GM12873 (cell line): ENCODE results near the gene EPHB4.

ENCODE experiments used
- TF ChIP-seq, protein P1 (sequence below): IDR thresholded peaks from 2 replicates; pipeline ENCODE4 v1.5.1; 2012; ENCODE audit warnings: low read depth, mild to moderate bottlenecking, moderate library complexity, low read length, control low read depth; ENCODE audit not compliant: insufficient read depth; ENCODE audit errors: missing control alignments

The EPHB4 gene

DNA sequence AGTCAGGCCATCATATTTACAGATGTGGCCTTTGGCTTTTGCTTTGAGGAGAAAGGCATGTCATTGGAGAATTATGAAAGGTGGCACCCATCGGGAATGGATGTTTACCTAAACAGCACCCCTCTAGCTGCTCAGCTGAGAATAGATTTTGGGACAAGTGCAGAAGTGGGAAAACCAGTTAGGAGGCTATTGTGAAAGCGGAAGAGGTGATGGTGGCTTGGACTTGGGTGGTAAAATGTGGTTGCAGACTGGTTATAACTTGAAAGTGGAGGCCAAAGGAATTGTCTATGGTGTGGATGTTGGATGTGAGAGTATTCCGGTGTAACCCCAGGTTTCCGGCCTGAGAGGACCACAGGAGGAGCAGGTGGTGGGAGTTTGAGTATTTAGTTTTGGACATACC lies 20.0 kb upstream of the EPHB4 start:
- TF ChIP-seq, protein P1, sequence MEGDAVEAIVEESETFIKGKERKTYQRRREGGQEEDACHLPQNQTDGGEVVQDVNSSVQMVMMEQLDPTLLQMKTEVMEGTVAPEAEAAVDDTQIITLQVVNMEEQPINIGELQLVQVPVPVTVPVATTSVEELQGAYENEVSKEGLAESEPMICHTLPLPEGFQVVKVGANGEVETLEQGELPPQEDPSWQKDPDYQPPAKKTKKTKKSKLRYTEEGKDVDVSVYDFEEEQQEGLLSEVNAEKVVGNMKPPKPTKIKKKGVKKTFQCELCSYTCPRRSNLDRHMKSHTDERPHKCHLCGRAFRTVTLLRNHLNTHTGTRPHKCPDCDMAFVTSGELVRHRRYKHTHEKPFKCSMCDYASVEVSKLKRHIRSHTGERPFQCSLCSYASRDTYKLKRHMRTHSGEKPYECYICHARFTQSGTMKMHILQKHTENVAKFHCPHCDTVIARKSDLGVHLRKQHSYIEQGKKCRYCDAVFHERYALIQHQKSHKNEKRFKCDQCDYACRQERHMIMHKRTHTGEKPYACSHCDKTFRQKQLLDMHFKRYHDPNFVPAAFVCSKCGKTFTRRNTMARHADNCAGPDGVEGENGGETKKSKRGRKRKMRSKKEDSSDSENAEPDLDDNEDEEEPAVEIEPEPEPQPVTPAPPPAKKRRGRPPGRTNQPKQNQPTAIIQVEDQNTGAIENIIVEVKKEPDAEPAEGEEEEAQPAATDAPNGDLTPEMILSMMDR, result no peak

DNA sequence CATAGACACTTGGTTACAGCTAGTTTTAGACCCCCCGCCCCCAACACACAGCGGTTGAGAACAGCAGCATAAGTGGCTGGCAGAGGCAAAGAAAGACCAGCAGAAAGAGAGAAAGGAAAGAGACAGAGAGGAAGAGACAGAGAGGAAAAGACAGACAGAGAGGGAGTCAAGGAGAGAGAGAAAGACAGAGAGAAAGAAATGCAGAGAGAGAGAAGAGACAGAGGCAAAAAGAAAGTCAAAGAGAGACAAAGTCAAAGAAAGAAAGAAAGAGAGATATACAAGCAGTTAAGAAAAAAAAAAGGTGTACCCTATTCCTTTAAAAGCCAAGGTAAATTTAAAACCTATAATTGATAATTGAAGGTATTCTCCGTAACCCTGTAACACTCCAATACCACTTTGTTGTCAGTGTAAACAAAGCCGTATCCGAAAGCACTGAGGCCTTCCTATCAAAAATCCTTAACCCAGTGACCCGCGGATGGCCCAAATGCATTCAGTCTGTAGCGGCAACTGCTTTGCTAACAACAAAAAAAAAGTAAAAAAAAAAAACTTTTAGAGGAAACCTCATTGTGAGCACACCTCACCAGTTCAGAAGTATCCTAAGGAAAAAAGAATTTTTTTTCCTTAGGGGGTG lies 13.3 kb upstream of the EPHB4 start:
- TF ChIP-seq, protein P1, result no peak

DNA sequence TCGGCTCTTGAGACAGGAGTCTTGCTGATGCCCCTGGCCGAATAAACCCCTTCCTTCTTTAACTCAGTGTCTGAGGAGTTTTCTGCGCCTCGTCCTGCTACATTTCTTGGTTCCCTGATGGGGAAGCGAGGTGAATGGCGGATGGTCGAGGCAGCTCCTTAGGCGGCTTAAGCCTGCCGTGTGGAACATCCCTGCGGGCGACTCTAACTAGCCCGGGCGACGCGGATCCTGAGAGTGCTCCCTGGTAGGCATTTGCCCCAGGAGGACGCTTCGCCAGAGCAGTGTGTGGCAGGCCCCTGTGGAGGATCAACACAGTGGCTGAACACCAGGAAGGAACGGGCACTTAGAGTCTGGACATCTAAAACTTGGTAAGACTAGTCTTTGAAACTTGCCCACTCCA lies 12.0 kb upstream of the EPHB4 start:
- TF ChIP-seq, protein P1, result no peak

DNA sequence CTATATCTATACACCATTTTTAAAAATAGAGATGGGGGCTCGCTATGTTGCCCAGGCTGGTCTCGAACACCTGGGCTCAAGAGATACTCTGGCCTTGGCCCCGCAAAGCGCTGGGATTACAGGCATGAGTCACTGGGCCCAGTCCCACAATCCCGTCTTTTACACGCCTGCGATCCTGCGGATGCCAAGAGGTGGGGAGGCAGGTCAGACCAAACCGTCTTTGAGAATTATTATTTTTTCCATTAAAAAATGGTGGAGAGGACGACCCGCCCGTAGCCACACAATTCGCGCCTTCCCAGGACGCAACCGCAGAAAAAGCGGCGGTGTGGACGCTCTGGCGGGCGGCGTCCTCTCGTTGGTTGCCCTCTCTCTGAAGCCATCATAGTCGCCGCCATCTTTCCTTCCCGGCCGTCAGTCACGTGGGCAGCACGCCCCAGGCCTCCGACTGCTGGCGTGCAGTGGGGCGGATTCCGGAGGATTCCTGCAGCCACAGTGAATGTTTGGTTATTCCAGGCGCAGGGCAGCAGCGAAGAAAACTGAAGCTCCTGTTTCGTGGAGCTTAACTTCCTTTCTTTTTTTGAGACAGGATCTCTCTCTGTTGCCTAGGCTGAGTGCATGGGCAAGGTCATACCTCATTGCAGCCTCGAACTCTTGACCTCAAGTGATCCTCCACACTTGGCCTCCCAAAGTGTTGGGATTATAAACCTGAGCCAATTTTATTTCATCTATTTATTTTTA lies 9.9 kb upstream of the EPHB4 start:
- TF ChIP-seq, protein P1, result no peak

DNA sequence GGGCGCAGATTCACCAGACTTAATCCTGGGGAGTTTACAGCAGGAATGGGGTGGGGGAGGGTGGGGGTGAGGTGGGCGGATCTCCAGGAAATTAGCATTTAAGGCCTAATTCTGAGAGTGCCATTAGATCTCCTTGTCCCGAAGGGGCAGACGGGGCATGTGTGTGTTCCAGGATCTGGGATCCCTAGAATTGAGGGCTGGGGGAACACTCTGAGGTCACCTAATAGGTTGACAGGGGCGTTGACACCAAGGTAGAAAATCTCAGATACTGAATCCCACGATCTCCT lies 9.4 kb upstream of the EPHB4 start:
- TF ChIP-seq, protein P1, result no peak

DNA sequence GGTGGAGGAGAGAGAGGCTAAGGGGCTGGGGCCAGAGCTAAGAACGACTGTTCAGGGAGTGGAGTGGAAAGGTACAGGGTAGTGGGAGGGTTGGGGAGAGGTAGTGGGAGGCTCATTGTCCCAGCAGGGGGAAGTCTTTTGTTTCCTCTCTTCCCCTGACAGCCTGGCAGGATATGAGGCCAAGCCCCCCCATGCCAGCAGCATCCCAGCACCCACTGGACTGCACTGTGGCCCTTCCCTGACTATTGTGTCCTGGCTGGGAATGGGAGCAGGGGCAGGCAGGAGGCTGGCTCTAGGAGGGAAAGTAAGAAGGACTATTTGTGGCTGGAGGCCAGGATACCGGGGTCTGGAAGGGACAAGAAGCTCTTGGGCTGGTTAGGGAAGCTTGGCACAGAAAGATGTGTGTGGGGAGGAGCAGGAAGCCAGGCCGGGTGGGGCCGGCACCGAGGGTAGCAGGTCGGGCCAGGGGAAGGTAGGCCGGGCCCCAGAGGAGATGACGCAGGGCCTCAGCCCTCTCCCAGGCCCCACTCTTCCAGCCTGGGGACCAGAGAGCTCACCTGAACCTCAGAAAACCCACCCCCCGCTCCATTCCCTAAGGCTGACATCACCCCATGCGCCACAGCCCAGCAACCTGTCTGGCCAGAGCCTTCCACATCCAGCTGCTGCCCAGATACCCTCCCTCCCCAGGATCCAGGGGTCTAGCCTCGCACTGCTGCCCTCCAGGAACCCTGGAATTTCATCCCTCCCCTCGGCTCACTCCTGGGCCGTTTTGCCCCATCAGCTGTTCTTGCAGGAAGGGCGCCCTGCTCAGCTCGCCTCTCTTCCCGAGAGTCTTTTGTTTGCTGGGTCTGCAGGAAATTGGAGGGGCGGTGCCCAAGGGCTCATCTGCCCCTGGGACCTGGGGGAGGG lies 8.8 kb upstream of the EPHB4 start:
- TF ChIP-seq, protein P1, result no peak

DNA sequence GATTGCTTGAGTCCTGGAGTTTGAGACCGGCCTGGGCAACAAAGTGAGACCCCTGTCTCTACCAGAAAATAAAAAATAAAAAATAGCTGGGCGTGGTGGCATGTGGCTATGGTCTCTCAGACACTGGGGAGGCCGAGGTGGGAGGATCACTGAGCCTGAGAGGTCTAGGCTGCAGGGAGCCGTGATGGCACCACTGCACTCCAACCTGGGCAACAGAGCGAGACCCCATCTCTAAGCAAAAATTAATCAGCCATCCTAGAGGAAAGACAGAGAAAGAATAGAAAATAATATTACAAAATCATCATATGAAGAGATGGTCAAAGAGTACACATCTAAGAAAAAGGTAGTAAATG lies 4.9 kb upstream of the EPHB4 start:
- TF ChIP-seq, protein P1, result no peak
